ENCODE measurements around the gene IL12A.

The IL12A gene

DNA sequence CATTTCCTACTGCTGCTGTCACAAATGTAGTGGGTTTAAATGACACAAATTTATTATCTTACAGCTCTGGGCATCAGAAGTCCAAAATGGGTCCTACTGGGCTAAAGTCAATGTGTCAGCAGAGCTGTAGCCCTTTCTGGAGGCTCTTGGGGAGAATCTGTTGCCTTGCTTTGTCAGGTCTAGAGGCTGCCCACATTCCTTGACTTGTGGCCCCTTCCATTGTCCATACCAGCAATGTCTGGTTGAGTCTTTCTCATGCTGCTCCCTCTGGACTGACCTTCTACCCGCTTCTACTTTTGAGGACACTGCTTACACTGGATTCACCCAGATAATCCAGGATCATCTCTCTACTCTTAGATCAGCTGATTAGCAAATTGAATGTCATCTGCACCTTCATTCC lies 3.0 kb downstream of the IL12A start:
- DNase-seq = no peak

DNA sequence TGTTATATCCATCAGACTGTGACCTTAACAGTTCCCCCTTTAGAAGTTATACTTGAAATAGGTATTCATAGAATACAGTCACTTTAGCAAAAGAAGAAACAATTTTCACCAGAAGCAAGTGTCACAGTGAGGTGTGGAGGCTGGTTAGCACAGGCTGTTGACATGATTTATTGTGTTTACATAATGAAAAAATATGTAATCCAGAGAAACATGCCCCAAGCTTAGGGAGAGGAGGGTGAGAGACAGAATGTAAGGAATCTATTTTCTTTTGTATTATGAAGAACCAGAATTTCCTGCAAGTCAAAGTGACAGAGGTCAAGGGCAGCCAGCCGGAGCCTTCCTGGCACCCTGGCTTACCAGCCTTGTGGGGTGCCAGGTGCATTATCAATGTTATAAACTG lies 4.0 kb downstream of the IL12A start:
- no peak for DNase-seq

- peak; percentile 21 for DNase-seq
Measured at GRCh38 chr3:159994182-159994581, 5.5 kb downstream of the IL12A start.

GRCh38 chr3:159995091-159995490 lies 6.5 kb downstream of the IL12A start:
- DNase-seq = no peak

- DNase-seq = no peak
Measured at GRCh38 chr3:159996018-159996417, 7.4 kb downstream of the IL12A start.

DNA sequence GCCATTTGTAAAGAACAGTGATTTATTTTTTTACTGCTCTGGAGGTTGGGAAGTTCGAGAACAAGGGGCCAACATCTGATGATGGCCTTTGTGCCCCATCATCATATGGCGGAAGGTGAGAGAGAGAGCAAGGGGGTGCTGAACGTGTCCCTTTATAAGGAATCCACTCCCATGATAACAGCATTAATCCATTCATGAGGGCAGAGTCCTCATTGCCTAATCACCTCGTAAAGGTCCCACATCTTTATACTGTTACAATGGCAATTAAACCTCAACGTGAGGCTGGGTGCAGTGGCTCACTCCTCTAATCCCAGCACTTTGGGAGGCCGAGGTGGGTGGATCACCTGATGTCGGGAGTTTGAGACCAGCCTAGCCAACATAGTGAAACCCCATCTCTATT lies 8.3 kb downstream of the IL12A start:
- no peak for DNase-seq

DNA sequence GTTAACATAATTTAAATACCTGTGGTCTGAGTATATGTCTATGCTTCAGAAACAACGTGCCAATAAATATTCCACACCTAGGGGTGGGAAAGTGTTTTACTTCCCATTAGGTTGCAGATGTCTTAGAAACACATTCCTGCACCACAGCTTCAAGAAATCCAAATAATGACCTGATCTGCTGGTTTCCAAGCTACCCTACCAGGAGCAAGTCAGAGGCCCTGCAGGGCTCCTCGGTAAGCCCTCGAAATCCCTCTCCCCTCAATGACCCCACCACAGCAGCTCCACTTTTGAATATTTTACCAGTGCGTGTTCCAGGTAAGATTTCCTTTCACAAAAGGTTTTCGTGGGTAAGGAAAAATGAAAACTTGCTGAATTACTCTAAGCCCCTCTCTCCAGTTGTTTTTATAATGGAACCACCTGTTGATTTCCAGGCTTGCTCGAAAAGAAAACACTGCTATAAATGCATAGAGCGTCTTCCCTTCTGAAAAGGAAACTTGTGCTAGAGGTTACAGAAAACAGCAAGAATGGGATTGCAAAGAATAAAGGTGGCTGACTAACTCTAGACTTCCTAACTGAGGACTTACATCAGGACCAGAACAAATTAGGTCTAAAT lies 12.6 kb downstream of the IL12A start:
- DNase-seq = no peak

DNA sequence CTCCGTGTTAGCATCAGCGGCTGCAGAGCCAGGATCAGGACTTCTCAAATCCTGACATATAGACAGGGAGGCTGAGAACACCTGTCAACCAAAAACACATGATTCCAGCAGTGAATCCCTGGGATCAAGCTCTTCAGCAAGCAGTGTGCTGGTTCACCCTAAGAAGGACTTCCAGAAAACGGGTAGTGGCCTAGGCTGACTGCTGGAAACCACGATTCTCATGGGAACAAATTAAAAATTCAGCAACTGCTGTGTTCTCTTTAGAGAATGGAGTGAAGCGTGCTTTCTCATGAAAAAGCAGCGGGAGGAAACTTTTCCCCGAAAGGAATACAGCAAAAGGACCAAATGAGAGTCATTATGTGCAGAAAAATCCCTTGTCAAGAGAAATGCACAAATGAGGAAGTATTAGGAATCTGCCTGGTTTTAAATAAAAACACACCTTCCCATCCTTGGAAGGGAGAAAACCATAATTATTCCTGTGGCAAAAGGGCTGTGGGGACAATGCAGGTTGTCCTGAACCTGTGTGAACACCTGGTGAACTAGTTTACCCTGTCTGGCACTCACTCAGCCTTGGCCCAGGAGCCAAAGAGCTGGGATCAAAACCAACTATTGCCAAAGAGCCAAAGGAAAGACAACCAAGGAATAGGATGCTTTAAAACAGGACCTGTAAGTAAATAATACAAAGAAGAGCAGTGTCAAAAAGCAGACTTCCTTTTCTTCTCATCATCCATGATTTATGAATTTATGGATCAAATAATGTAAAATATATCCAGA lies 13.4 kb downstream of the IL12A start:
- no peak for DNase-seq

- peak; percentile 42 for DNase-seq
Measured at GRCh38 chr3:160003520-160004128, 15.0 kb downstream of the IL12A start.

DNA sequence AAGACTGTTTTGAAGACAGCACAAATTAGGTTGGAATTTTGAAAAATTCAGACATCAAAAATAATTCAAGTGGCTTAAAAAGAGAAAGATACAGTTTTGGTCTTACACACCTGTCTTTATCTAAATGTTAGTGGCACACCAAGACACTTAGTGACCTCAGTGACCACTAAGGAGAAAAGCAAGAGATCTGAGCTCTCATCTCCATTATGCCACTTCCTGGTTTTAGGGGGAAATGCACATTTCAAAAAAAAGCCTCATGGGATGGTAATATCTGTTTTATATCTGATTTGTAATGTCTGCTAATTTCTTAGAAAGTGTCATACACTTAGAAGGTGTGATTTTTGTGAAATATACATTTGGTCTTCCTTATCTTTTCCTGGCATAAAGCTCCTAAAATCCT lies 16.4 kb downstream of the IL12A start:
- no peak for DNase-seq

DNA sequence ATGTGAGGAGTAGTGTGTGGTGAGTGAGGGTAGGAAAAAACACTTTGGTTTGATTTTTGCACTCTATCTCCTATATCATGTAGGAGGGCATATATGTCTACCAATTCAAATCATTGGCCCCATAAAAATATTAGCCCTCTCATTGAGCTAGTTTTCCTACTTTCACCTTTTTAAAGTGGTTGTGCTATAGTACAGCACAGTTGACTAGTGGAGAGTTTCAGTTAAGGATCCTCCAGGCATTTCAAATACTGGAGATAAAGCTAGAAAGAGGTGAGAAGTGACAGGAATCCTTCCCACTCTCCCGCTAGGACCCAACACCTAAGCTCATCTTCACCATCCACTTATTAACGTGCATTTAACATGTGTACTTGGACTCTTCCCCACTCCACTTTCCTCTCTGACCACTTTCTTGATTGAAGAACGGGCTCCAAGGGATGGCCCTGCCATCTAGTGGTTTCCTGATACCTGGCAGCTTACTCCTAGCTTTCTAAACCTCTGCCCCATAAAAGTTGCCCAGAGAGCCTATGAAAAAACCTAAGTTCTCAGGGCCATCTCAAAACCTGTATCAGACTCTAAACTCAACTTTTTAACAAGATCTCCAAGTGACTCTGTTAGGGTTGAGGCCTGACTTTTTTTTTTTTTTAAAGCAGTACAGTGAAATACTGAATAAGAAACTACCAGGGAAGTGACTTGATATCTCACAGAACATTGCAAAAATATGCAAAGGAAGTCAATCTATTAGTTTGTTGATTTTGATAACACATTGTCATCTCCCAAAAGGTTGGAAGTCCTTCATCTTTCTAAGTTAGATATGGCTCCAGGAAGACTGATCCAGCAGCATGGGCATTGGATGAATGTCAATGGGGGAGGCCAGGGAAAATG lies 17.9 kb downstream of the IL12A start:
- peak; percentile 7 for DNase-seq

- no peak for DNase-seq
Measured at GRCh38 chr3:160008961-160009360, 20.3 kb downstream of the IL12A start.

- no peak for DNase-seq
Measured at GRCh38 chr3:160009525-160009924, 20.9 kb downstream of the IL12A start.

GRCh38 chr3:160010578-160010977 lies 21.9 kb downstream of the IL12A start:
- no peak for DNase-seq

- no peak for DNase-seq
Measured at GRCh38 chr3:160012108-160012507, 23.5 kb downstream of the IL12A start.

GRCh38 chr3:160016972-160017371 lies 28.3 kb downstream of the IL12A start:
- DNase-seq = no peak

- no peak for DNase-seq
Measured at GRCh38 chr3:160018959-160019358, 30.3 kb downstream of the IL12A start.

DNA sequence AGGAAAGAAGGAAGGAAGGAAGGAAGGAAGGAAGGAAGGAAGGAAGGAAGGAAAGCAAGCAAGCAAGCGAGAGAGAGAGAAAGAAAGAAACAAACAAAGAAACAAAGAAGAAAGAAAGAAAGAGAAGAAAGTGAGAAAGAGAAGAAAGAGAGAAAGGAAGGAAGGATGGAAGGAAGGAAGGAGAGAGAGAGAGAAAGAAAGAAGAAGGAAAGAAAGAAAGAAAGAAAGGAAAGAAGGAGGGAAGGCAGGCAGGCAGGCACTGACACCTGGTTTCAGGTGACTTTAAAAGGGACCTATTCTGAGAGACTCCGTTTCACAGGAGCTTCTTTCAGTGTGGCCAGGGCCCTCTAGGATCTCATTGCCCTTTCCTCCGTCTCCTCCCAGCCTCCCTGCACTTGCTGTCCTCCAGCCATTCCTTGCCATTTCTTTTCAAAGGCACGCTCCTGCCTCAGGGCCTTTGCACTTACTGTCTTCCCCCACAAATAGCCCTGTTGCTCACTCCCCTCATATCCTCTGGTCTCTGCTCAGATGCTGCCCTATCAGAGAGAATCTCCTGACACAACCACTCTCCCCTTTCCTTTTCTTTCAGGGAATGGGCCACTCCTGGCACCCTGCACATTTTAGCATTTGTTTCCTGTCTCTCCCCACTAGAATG lies 31.5 kb downstream of the IL12A start:
- DNase-seq = no peak

GRCh38 chr3:160022068-160022467 lies 33.4 kb downstream of the IL12A start:
- DNase-seq = no peak

- DNase-seq = no peak
Measured at GRCh38 chr3:160023476-160023875, 34.8 kb downstream of the IL12A start.

DNA sequence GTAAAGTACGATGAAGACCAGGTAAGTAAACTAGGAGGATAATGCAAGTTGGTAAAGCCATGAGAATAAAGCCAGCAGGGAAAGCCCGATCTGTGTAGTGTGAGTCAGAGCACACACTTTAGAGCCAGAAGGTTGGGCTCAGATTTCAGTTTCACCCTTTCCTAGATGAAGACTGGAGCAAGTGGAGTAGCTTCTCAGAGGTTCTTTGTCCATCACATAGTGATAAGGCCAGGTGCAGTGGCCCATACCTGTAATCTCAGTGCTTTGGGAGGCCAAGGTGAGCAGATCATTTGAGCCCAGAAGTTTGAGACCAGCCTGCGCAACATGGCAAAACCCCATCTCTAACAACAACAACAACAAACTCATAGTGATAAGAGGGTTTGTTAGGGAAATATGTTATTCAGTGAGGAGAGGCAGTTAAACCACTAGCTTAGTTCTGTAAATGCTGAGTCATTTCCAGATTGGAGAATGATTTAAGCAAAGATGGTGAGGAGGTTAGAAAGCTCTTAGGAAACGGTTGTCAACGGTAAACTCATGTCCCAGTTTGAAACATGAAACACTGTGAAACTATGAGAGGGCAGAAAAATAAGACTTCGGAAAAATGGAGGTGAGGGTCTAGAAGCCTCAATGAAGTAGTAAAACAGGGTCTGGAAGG lies 39.0 kb downstream of the IL12A start:
- DNase-seq = no peak

GRCh38 chr3:160035757-160036156 lies 47.1 kb downstream of the IL12A start:
- DNase-seq = no peak
